A549 (cell line): ENCODE measurements around the gene SORCS2. TPM values are rescaled to one million over a fixed set of nuclear protein-coding genes. Genes with fewer than 3 reads are reported as not detected.

Source experiments
- ATAC-seq, 2 experiments: fragments of 200-7000 bp in 1 of 2; fragments of >200 bp in 1 of 2; cut with Nextera tagmentation in 1 of 2; cut with Tn5 transposase in 1 of 2; 3 replicates each; pipeline versions ENCODE4 v1.8.0 to v1.9.1; 2018 to 2020; ENCODE audit warnings: mild to moderate bottlenecking in 1 of 2, moderate library complexity in 1 of 2
- CTCF ChIA-PET: fragments of 300-600 bp; sonication (Branson Sonifier 250); formaldehyde crosslinking; extraction: SDS; loops from one replicate; lab custom pipeline; 2021; ENCODE audit warnings: antibody characterized with exemption, inconsistent platforms; lab: Yijun Ruan, JAX
- POLR2A ChIA-PET: fragments of 350-600 bp; formaldehyde crosslinking; extraction: SDS; loops from one replicate; lab custom pipeline; 2021; ENCODE audit warnings: antibody characterized with exemption, inconsistent platforms; lab: Yijun Ruan, JAX
- DNase-seq, 2 experiments: peaks; one replicate each; pipeline versions ENCODE4 v3.0.0 to v3.0.0-alpha.2; 2011 to 2016; ENCODE audit warnings: low read depth in 1 of 2, low spot score in 1 of 2
- FAIRE-seq: peaks from 2 replicates; lab custom pipeline; 2011; peaks lifted over from hg19 to GRCh38; lab: Jason Lieb, UNC
- H3K27ac ChIP-seq, 2 experiments: fragments of >200 bp; sonication (Bioruptor Twin); formaldehyde crosslinking; 3 replicates each; pipeline ENCODE4 v1.5.1; 2016 to 2017
- H3K4me1 ChIP-seq: fragments of >200 bp; sonication (Bioruptor Twin); formaldehyde crosslinking; 3 replicates; pipeline ENCODE4 v1.6.1; 2016
- H3K4me2 ChIP-seq: fragments of >200 bp; sonication (Bioruptor Twin); formaldehyde crosslinking; 3 replicates; pipeline ENCODE4 v1.6.1; 2016
- H3K4me3 ChIP-seq: fragments of >200 bp; sonication (Bioruptor Twin); formaldehyde crosslinking; 3 replicates; pipeline ENCODE4 v1.5.1; 2016
- H3K9me3 ChIP-seq: fragments of >200 bp; sonication (Bioruptor Twin); formaldehyde crosslinking; 3 replicates; pipeline ENCODE4 v1.6.1; 2016
- ATOH8 ChIP-seq: fragments of 250-450 bp; sonication (Bioruptor Pico); IDR thresholded peaks from 2 replicates; pipeline ENCODE4 v1.5.0; 2020; ENCODE audit warnings: low read depth, mild to moderate bottlenecking, moderate library complexity
- BCL3 ChIP-seq: fragments of >200 bp; sonication (Bioruptor Twin); formaldehyde crosslinking; IDR thresholded peaks from 3 replicates; pipeline ENCODE4 v1.6.1; 2016
- CBX2 ChIP-seq: fragments of 200-600 bp; sonication (generic); IDR thresholded peaks from 2 replicates; pipeline ENCODE4 v1.6.1; 2016; ENCODE audit warnings: low read depth, mild to moderate bottlenecking, borderline replicate concordance
- CBX8 ChIP-seq: fragments of 200-600 bp; sonication (generic); IDR thresholded peaks from 2 replicates; pipeline ENCODE4 v1.6.1; 2016
- CEBPB ChIP-seq, 2 experiments: fragments of >200 bp in 1 of 2; sonication (Bioruptor Twin) in 1 of 2; formaldehyde crosslinking in 1 of 2; IDR thresholded peaks; 2 replicates each; pipeline ENCODE4 v1.6.1; 2012 to 2016
- CHD2 ChIP-seq: fragments of 150-350 bp; IDR thresholded peaks from 2 replicates; pipeline ENCODE4 v1.6.1; 2014; ENCODE audit warnings: low read length; ENCODE audit not compliant: partially characterized antibody
- CTCF ChIP-seq: fragments of >200 bp; sonication (Bioruptor Twin); formaldehyde crosslinking; IDR thresholded peaks from 3 replicates; pipeline ENCODE4 v1.5.1; 2016
- EHF ChIP-seq: fragments of 250-450 bp; sonication (Bioruptor Pico); IDR thresholded peaks from 2 replicates; pipeline ENCODE4 v1.5.0; 2020; ENCODE audit warnings: mild to moderate bottlenecking
- EHMT2 ChIP-seq: fragments of 200-600 bp; sonication (generic); IDR thresholded peaks from 2 replicates; pipeline ENCODE4 v1.6.1; 2016; ENCODE audit warnings: antibody characterized with exemption, low read depth, mild to moderate bottlenecking, moderate library complexity
- FOSB ChIP-seq: fragments of 250-450 bp; sonication (Bioruptor Pico); IDR thresholded peaks from 2 replicates; pipeline ENCODE4 v1.5.0; 2020; ENCODE audit warnings: mild to moderate bottlenecking, moderate library complexity
- FOSL2 ChIP-seq, 2 experiments: fragments of 450-650 bp in 1 of 2; fragments of >200 bp in 1 of 2; sonication (Bioruptor Twin) in 1 of 2; formaldehyde crosslinking; IDR thresholded peaks; 2 replicates each; pipeline versions ENCODE4 v1.5.0 to v1.6.1; 2016 to 2020; ENCODE audit warnings: mild to moderate bottlenecking in 1 of 2, moderate library complexity in 1 of 2
- HOXB13 ChIP-seq: fragments of 250-450 bp; sonication (Bioruptor Pico); IDR thresholded peaks from 2 replicates; pipeline ENCODE4 v1.5.0; 2020; ENCODE audit warnings: low read depth, mild to moderate bottlenecking, moderate library complexity
- HOXB5 ChIP-seq: fragments of 250-450 bp; sonication (Bioruptor Pico); IDR thresholded peaks from 2 replicates; pipeline ENCODE4 v1.5.0; 2020; ENCODE audit warnings: mild to moderate bottlenecking, moderate library complexity
- JUNB ChIP-seq: fragments of >200 bp; sonication (Bioruptor Twin); formaldehyde crosslinking; IDR thresholded peaks from 2 replicates; pipeline ENCODE4 v1.6.1; 2016
- KDM5A ChIP-seq: fragments of 200-600 bp; sonication (generic); IDR thresholded peaks from 2 replicates; pipeline ENCODE4 v1.6.1; 2016; ENCODE audit warnings: antibody characterized with exemption, mild to moderate bottlenecking
- MAFK ChIP-seq: fragments of 450-650 bp; IDR thresholded peaks from 2 replicates; pipeline ENCODE4 v1.6.1; 2014; ENCODE audit not compliant: partially characterized antibody
- MYC ChIP-seq: IDR thresholded peaks from 2 replicates; pipeline ENCODE4 v1.6.1; 2012; ENCODE audit warnings: mild to moderate bottlenecking, inconsistent platforms, low read length, improper control_type of control experiment, borderline replicate concordance
- NPAS2 ChIP-seq: fragments of 250-450 bp; sonication (Bioruptor Pico); IDR thresholded peaks from 2 replicates; pipeline ENCODE4 v1.8.0; 2022; ENCODE audit warnings: mild to moderate bottlenecking, moderate library complexity, borderline replicate concordance
- PBX3 ChIP-seq: IDR thresholded peaks from 2 replicates; pipeline ENCODE4 v1.6.1; 2012
- PHF8 ChIP-seq: fragments of 200-600 bp; sonication (generic); IDR thresholded peaks from 2 replicates; pipeline ENCODE4 v1.6.1; 2016; ENCODE audit warnings: low read depth, mild to moderate bottlenecking, antibody characterized with exemption, moderate library complexity, borderline replicate concordance
- RCOR1 ChIP-seq: fragments of 150-350 bp; IDR thresholded peaks from 2 replicates; pipeline ENCODE4 v1.6.1; 2014; ENCODE audit warnings: antibody characterized with exemption, low read length, low read depth
- RFX5 ChIP-seq: fragments of 450-650 bp; IDR thresholded peaks from 2 replicates; pipeline ENCODE4 v1.7.1; 2014; ENCODE audit warnings: antibody characterized with exemption, mild to moderate bottlenecking, moderate library complexity
- SMC3 ChIP-seq: fragments of >200 bp; sonication (Bioruptor Twin); formaldehyde crosslinking; IDR thresholded peaks from 3 replicates; pipeline ENCODE4 v1.6.1; 2018; ENCODE audit warnings: inconsistent platforms
- ZC3H11A ChIP-seq: fragments of 450-650 bp; IDR thresholded peaks from 2 replicates; pipeline ENCODE4 v1.6.1; 2014; ENCODE audit warnings: antibody characterized with exemption, mild to moderate bottlenecking
- ZFP36 ChIP-seq: fragments of 450-650 bp; IDR thresholded peaks from 2 replicates; pipeline ENCODE4 v1.6.1; 2014; ENCODE audit warnings: borderline replicate concordance; ENCODE audit not compliant: partially characterized antibody
- ZSCAN20 ChIP-seq: fragments of 250-450 bp; sonication (Bioruptor Pico); IDR thresholded peaks from 2 replicates; pipeline ENCODE4 v1.8.0; 2022; ENCODE audit warnings: mild to moderate bottlenecking, moderate library complexity
- WGBS: methylation state at CpG from one replicate; pipeline ENCODE4 v1.1.6; 2017; ENCODE audit errors: missing lambda C conversion rate; 5-methylcytosine and 5-hydroxymethylcytosine counted together
- polyA plus RNA-seq, 4 experiments: library from polyadenylated mRNA; depleted of rRNA in 3 of 4; stranded (reverse); fragments of >200 nt; fragmentation: RNase III in 1 of 4; extraction: RNeasy Plus Mini Kit Qiagen cat#74134 plus additional on column Dnase treatment in 1 of 4; gene quantifications; 2 replicates in 3 of 4; 3 replicates in 1 of 4; pipeline ENCODE4 v1.2.3, GENCODE V29; 2011 to 2017

SORCS2 gene
- polyA plus RNA-seq, 2 of the 4 experiments (the other 2 are of a cell fraction) = 1.4 to 4.6 TPM

GRCh38 chr4:7715271-7716009, 523.1 kb downstream of the SORCS2 start:
- Histone ChIP-seq H3K4me3 (no peak overlapping the region), H3K9me3 (no peaks in the 10 kb centered on the region), H3K27ac (no peak overlapping the region), H3K4me1 (no peaks in the 10 kb centered on the region), H3K4me2 (no peak overlapping the region)
- POLR2A ChIA-PET = no interaction called here
- CTCF ChIA-PET = interaction anchor here (1.8 kb wide), 1 partner anchor 521 kb away, joined by 5 read pairs; no protein-coding TSS in a partner anchor
- no peak for DNase-seq
- ATAC-seq = no peak
- 54% methylated on average over 11 of the region's 11 CpGs for WGBS
- TF ChIP-seq NPAS2 (CRISPR knock-in tag) = no peak
- peak; percentile 58 for TF ChIP-seq ZFP36
- FAIRE-seq = no peak

GRCh38 chr4:7716010-7716721, 523.8 kb downstream of the SORCS2 start:
- Histone ChIP-seq H3K4me1 (no peaks in the 10 kb centered on the region), H3K4me2 (no peak overlapping the region), H3K4me3 (no peak overlapping the region), H3K27ac (no peak overlapping the region), H3K9me3 (no peaks in the 10 kb centered on the region)
- DNase-seq = no peak
- no peak for FAIRE-seq
- 50% methylated on average over 6 of the region's 6 CpGs for WGBS
- TF ChIP-seq FOSB (CRISPR knock-in tag) = no peak
- TF ChIP-seq EHF = no peak
- TF ChIP-seq EHMT2 = no peak
- no peak for TF ChIP-seq HOXB13
- TF ChIP-seq JUNB = no peak
- no peak for TF ChIP-seq CEBPB (IDR thresholded peaks at IDR 0.05)
- TF ChIP-seq CHD2 = no peak
- no peak for TF ChIP-seq MYC
- TF ChIP-seq RCOR1 = no peak
- no peak for TF ChIP-seq NPAS2 (CRISPR knock-in tag)
- no peak for TF ChIP-seq KDM5A
- TF ChIP-seq BCL3 = no peak
- TF ChIP-seq ATOH8 (CRISPR knock-in tag) = no peak
- TF ChIP-seq ZFP36 = no peak
- ChIA-PET CTCF (interaction anchor here (1.8 kb wide), 1 partner anchor 522 kb away, joined by 5 read pairs; no protein-coding TSS in a partner anchor), POLR2A (no interaction called here)
- ATAC-seq = no peak

GRCh38 chr4:7717161-7717560, 524.8 kb downstream of the SORCS2 start:
- 75% methylated on average over 11 of the region's 11 CpGs for WGBS
- CTCF ChIA-PET = no interaction called here

More at GRCh38 chr4:7717161-7717560, 524.8 kb downstream of the SORCS2 start:
- Histone ChIP-seq H3K4me1 (no peaks in the 10 kb centered on the region), H3K27ac (no peak overlapping the region), H3K4me2 (no peak overlapping the region), H3K4me3 (no peak overlapping the region), H3K9me3 (no peaks in the 10 kb centered on the region)
- ATAC-seq = no peak
- POLR2A ChIA-PET = no interaction called here
- no peak for DNase-seq
- TF ChIP-seq SMC3 = no peak
- TF ChIP-seq ZSCAN20 (CRISPR knock-in tag) = no peak
- no peak for TF ChIP-seq RFX5
- TF ChIP-seq KDM5A = no peak
- no peak for TF ChIP-seq PBX3
- TF ChIP-seq HOXB5 (CRISPR knock-in tag) = no peak
- no peak for TF ChIP-seq CTCF
- TF ChIP-seq FOSL2 (IDR thresholded peaks at IDR 0.05) = no peak
- no peak for TF ChIP-seq FOSL2 (CRISPR knock-in tag; IDR thresholded peaks at IDR 0.05)
- TF ChIP-seq ZC3H11A = no peak
- no peak for TF ChIP-seq FOSB (CRISPR knock-in tag)
- no peak for TF ChIP-seq PHF8
- no peak for TF ChIP-seq CBX8
- no peak for TF ChIP-seq CBX2
- no peak for TF ChIP-seq MYC
- TF ChIP-seq MAFK = no peak
- FAIRE-seq = no peak
